Eye (tissue), 1 donor: ENCODE results near the gene WIZ.
"Not testable (repeated sequence)": the region's sequence is repeated elsewhere in the genome, so short reads cannot be mapped to it uniquely, and the experiment has no call there.

Experiments
- DNase-seq: peaks from one replicate; pipeline ENCODE4 v3.0.0-alpha.2; 2015

Gene WIZ

GRCh38 chr19:15401397-15401710, 48.4 kb downstream of the WIZ start:
- no peak for DNase-seq

DNA sequence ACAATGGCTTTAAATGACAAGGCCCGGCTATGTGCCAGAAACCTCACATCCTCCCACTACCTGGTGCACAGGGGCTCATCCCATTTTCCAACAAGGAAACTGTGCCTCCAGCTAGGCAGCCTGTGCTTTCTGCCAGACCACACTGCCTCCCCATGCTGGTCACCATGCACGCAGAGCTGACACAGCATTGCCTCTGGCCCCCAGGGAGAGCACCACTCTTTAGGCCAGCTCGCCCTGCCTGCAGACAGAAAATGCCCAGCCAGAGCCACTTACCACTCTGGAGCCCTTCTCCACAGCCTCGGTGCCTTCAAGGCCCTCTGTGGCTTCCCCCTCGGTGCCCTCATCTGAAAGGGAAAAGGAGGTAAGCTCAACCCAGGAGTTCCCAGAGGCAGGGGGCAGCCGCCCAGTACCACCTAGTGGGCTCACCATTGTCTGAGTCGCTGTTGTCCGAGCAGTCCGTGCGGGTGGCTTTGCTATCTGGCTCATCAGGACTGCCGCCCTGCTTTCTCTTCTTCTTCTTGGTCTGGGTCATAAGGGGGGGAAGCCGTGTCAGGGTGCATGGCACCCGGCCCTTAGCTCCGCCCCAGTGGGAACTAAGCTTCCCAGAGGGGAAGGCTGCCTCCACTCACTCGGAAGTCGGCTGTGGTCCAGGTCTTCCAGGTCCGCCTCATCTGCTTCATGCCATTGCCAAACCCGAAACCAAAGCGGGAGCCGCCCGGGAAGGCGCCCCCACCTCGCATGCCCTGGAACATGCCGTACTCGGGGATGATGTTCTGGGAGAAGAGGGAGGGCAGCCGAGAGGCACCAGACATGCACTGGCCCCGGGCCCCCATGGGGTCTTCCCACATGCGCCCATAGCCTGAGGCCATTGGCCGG, 49.0 kb downstream of the WIZ start:
- no peak for DNase-seq

DNA sequence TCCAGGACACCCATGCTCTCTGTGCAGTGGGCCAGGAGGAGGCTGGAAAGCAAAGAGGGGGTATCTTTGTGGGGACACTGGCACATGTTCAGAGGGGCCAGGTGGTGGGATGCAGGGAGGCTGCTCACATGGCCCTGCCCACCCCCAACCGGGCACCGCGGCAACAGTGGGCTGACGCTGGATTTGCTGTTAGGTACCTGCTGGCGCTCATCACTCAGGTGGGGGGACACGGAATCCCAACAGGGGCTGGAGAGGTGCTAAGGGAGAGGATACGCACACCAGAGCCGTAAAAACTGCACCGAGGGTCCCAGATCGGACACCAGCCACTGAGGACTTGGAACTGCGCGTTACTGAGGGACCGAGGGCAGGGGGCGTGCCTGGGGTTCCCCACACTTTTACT, 50.1 kb downstream of the WIZ start:
- DNase-seq, result no peak

DNA sequence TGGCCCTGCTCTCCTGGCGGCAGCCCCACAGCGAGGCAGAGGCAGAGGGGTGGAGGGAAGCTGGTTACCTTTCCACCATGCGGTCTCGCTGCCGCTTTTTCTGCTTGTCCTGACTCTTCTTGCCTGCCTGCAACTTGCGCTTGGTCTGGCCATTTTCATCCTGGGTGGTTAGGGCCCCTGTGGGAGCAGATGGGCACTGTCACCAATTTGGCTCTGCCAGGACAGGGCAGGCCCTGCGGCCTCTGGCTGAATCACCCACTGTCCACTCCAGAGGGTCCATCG, 50.6 kb downstream of the WIZ start:
- no peak for DNase-seq

DNA sequence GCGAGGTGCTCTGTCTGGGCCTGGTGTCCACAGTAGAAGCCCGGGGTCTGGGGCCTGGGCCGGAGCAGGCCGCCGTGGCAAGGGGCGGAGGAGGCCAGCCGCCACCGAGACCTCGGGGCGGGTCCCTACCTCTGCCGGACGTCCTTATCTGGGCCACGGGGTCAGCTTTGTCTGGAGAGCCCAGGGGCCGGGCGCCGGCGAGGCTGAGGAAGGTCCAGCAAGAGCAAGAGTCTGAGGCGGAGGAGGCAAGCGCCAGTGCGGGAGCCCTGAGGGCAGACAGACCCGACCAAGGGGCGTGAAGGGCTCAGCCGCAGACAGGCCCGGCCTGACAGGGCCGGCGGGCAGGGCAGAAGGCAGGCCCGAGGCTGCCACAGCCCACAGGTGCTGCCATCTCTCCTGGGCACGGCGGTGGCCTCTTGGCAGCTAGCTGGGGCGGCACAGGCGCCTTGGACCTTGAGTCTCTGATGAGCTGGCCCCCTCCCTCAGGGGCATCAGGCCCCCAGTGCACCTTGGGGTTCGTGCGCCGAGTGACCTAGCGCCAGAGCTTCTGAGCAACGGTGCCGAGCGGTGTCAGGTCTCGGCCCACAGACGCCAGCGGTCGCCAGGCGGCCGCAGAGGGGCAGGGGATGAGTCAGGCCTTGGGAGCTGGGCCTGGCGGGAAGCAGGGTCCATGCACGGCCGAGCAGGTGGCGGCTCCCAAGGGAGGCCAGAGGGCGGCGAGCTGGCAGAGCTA, 51.1 kb downstream of the WIZ start:
- no peak for DNase-seq

GRCh38 chr19:15397782-15398181, 52.0 kb downstream of the WIZ start:
- DNase-seq, result no peak

DNA sequence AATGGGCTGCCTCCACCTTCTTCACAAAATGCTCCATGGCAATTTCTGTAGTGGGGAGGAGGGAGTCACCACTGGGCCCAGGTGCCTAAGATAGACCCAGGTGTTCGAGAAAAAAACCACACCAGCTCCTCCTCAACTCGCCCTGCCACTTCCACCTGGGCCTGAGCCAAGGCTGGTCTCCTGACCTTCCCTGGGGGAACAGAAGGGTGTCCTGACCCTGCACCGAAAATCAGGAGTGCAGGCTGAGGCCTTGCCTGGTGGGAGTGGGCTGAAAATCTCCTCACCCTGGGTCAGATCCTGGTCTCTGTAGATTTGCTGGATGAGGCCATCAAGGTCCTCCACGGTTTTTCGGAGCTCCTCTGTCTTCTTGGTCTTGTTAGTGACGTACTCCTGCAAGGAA, 52.5 kb downstream of the WIZ start:
- DNase-seq, result no peak

DNA sequence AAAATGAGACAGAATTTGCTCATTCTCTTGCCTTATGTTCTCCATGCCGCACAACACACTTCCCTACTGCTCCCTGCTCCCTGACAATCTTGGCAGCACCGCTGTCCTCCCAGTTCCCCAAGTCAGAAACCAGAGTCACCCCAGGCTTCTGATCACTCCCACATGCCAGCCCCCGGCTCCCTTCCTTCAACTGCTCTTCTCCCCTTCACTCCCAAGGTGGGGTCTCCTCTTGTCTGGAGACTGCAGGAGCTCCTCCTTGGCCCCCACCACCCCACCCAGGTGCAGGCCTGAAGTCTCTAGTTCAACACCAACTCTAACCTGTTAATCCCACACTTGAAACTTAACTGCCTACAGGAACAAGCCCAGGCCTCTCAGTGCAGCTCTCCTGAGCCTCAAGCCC, 53.3 kb downstream of the WIZ start:
- no peak for DNase-seq

DNA sequence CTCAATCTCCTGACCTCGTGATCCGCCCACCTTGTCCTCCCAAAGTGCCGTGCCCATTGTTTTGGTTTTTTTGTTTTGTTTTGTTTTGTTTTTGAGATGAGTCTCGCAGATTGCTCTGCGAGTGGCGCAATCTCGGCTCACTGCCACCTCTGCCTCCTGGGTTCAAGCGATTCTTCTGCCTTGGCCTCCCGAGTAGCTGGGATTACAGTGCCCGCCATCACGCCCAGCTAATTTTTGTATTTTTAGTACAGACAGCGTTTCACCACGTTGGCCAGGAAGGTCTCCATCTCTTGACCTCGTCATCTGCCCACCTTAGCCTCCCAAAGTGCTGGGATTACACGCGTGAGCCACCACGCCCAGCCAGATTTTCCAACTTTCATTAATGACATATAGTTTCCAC, 54.5 kb downstream of the WIZ start:
- not testable (repeated sequence) for DNase-seq

DNA sequence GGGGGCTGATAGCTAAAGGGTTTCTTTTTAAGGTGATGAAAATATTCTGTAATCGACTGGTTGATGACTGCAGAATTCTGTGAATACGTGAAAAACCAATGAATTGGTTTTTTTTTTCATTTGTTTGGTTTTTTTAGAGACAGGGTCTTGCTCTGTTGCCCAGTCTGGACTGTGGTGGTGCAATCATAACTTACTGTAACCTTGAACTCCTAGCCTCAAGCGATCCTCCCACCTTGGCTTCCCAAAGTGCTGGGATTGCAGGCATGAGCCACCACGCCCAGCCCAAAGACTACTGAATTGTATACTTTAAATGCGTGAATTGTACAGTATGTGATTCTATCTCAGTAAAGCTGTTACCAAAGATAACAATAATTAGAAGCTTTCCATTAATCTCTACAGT, 55.3 kb downstream of the WIZ start:
- no peak for DNase-seq

- DNase-seq, result no peak
These were observed 55.8 kb downstream of the WIZ start for GRCh38 chr19:15393963-15394362.

DNA sequence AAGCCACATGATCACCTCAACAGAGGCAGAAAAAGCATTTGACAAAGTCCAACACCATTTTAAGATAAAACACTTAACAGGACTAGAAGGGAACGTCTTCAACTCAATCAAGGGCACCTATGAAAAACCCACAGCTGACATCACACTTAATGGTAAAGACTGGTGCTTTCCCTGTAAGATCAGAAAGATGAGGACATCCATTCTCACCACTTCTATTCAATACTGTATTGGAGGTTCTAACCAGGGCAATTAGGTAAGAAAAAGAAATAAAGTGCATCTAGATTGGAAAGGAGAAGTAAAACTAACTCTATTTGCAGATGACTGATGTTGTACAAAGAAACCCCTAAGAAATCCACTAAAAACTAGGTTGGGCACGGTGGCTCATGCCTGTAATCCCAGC, 58.9 kb downstream of the WIZ start:
- no peak for DNase-seq

GRCh38 chr19:15381864-15382263, 67.9 kb downstream of the WIZ start:
- DNase-seq, result no peak

DNA sequence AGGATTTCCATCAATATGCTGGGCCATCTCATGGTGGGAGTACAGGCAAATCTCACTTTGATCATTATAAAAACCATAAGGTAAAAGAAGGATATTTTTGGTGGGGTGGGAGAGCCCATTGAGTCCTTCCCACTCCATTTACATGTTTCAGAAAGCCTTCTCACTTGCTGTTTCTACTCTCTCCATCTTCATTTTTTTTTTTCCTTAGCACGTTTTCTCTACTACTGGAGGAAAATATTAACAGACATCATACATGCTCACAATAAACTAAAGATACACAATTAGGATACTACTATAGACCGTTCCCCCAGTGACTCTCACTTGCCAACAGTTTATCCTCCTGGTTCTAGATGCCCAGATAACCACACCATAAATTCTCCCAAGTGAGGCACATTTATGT, 68.3 kb downstream of the WIZ start:
- DNase-seq, result no peak

DNA sequence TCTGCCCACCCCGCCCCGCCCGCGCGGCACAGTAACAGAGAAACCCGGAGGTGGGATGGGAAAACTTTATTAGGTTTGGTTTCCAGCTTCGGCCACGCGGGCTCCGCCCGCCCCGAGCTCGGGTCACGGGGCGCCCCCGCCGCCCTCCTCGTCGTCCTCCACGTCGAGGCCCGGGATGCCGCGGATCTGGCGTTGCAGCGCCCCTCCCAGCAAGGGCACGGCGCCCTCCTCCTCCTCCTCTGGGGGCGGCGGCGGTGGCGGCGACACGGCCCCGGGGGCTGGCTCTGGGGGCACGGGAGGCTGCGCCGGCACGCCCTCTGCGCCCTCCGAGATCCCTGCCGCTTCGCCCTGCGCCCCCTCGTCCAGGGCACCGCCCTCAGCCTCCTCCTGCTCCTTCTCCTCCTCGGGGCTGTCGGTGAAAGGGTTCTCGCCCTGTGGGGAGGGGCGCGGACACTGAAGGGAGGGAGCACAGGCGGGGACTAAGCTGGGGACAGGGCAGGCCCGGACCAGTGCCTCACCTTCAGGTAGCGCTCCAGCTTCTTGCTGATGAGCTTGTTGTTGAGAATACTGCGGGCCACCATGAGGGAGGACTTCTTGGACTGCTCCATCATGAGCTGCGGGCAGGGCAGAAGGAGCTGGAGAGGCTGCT, 69.6 kb downstream of the WIZ start:
- DNase-seq, result peak; percentile 78

- peak; percentile 99 for DNase-seq
These were observed 70.4 kb downstream of the WIZ start, which contains the start of gene AKAP8 for GRCh38 chr19:15379083-15379998. Gene AKAP8, minus strand, starts transcription at chr19:15379787. Its CDS starts 56 bp downstream, at chr19:15379731.

DNA sequence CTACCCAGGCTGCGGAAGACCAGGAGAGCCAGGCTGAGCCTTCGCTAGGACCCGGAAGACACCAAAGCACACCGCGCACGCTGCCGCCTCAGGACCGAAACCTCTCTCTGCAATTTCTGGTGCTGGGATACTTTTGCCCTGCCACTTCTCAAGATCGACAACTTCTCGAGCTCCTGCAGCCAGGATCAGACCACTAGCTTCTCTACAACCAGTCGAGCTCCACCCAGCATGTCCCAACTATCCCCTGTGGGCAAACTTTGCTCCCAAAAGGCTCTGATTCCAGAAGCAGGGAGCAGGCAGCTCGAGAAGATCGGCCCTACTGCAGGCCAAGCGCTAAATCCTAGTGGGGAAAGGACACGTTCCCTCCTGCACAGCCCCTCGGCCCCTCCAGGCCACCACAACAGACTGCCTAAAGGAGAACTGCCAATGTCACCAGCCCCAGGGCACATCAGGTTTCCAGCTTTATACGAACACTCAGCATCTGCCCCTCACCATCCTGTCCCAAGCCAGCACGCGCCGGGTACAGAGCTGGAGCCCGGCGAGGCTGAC, 71.1 kb downstream of the WIZ start:
- peak; percentile 69 for DNase-seq

- no peak for DNase-seq
These were observed 74.8 kb downstream of the WIZ start for GRCh38 chr19:15374796-15375440.

DNA sequence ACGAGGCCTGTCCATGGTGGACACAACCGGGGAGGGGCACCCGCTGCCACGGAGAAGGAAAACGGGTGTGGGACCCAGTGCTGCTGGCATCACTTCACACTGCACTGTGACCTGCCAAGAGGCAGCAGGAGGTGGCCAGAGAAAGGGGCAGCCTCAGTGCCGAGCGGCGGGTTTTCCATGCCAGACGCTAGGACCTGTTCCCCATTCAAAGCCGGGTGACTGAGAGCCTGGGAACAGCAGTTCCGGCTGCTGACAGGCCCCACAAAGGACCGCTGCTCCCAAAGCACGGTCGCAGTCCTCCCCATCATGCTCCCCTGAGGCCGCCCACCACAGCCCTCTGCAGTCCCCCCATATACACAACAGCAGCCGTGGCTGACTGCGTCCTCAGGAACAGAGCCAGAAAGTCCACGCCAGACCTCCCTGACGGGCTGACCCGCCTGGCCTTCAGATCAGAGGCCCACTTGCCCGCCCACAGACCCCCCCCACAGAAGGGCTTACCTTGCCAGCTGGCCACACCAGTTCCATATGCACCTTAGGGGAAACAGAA, 75.6 kb downstream of the WIZ start:
- DNase-seq, result no peak

GRCh38 chr19:15373644-15374043, 76.1 kb downstream of the WIZ start:
- no peak for DNase-seq

GRCh38 chr19:15372891-15373301, 76.9 kb downstream of the WIZ start:
- no peak for DNase-seq

DNA sequence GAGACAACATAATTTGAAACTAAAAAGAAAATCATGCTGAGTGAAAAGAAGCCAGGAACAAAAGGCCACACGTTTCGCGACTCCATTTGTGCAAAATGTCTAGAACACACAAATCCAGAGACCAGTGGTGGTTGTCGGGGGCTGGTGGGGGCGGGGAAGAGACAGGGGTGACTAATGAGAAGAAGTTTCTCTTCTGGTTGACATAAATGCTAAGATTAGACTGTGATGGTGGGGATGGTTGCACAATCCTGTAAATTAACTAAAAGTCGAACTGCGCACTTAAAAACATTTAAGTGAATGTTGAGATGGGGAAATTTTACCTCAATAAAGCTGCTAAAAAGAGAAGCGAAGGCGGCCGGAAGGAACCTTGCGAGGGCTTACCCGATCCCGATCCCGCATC, 77.3 kb downstream of the WIZ start:
- DNase-seq, result no peak
